Mucosa of descending colon (tissue), 3 donors: ENCODE data around the gene SRSF7. TPM values are rescaled to one million over a fixed set of nuclear protein-coding genes. Genes with fewer than 3 reads are reported as not detected.

Experiments
- ATAC-seq: fragments of 200-7000 bp; cut with Tn5 transposase; one replicate; pipeline ENCODE4 v1.9.1; 2020; ENCODE audit warnings: mild to moderate bottlenecking, moderate library complexity
- DNase-seq, 3 donors: peaks; one replicate each; pipeline ENCODE4 v3.0.0-alpha.2; 2020
- H3K36me3 ChIP-seq: fragments of 200-600 bp; one replicate; pipeline ENCODE4 v1.8.0; 2021; ENCODE audit warnings: low read depth, mild to moderate bottlenecking
- H3K4me1 ChIP-seq: fragments of 200-600 bp; one replicate; pipeline ENCODE4 v1.8.0; 2021; ENCODE audit warnings: low read depth, mild to moderate bottlenecking
- H3K4me3 ChIP-seq: fragments of 200-600 bp; one replicate; pipeline ENCODE4 v1.8.0; 2021; ENCODE audit warnings: mild to moderate bottlenecking
- H3K9me3 ChIP-seq: fragments of 200-600 bp; one replicate; pipeline ENCODE4 v1.8.0; 2021; ENCODE audit warnings: mild to moderate bottlenecking
- intact Hi-C, 2 donors: fragments of 100-400 bp; cut with DNase I in 1 of 2; cut with micrococcal nuclease in 1 of 2; formaldehyde crosslinking; loops; one replicate each; pipeline versions ENCODE4 v1.11.0 to v1.11.1; 2022; cut with DNase I, micrococcal nuclease
- total RNA-seq, 3 donors: library from RNA; stranded (reverse); fragmentation: NEBNext Ultra II Directional in 2 of 3; extraction: Animal tissue kit (Norgen Biotek cat#: 25700) in 2 of 3; gene quantifications; one replicate each; pipeline versions ENCODE4 v1.2.1 to v1.2.4, GENCODE V29; 2021 to 2023
- TF ChIP-seq, protein P1 (sequence below): fragments of 200-600 bp; IDR thresholded peaks from one replicate; pipeline ENCODE4 v1.8.0; 2022; ENCODE audit warnings: antibody characterized with exemption, mild to moderate bottlenecking
- donor health status: DM: no; HTN: no; CAD: no; lungs with moderate emphysema.
- donor health status: DM: no; HTN: no; CAD: no.
- donor health status: DM: no; HTN: yes; CAD: no.

SRSF7 gene
- total RNA-seq, 3 donors from 2014 or later: 91.3 to 130 (median 113) TPM

DNA sequence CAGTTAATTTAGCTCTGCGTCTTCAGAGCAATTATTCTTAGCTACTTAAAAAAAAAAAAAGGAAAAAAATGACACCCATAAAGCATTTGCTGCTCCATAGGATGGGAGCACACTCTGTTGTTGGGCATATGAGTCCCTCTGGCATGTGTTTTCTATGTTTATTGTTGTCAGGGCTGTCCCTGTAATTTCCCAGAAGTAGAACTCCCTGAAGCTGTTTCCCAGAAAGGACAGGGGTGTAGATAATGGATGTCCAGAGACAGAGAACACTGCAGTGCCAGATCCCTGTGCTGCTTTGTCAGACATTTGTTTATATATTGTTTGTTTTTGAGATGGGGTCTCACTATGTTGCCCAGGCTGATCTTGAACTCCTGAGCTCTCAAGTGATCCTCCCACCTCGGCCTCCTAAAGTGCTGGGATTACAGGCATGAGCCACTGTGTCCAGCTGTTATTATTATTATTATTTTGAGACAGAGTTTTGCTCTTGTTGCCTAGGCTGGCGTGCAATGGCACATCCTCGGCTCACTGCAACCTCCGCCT lies 52.6 kb downstream of the SRSF7 start:
- Histone ChIP-seq H3K4me3 (no peak overlapping the region), H3K36me3 (no peaks in the 10 kb centered on the region), H3K4me1 (peaks cover 14% of the 10 kb centered on the region), H3K9me3 (no peaks in the 10 kb centered on the region)
- intact Hi-C loops: no loop called here
- TF ChIP-seq, protein P1, sequence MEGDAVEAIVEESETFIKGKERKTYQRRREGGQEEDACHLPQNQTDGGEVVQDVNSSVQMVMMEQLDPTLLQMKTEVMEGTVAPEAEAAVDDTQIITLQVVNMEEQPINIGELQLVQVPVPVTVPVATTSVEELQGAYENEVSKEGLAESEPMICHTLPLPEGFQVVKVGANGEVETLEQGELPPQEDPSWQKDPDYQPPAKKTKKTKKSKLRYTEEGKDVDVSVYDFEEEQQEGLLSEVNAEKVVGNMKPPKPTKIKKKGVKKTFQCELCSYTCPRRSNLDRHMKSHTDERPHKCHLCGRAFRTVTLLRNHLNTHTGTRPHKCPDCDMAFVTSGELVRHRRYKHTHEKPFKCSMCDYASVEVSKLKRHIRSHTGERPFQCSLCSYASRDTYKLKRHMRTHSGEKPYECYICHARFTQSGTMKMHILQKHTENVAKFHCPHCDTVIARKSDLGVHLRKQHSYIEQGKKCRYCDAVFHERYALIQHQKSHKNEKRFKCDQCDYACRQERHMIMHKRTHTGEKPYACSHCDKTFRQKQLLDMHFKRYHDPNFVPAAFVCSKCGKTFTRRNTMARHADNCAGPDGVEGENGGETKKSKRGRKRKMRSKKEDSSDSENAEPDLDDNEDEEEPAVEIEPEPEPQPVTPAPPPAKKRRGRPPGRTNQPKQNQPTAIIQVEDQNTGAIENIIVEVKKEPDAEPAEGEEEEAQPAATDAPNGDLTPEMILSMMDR: no peak
- DNase-seq: no peak
- no peak for ATAC-seq

DNA sequence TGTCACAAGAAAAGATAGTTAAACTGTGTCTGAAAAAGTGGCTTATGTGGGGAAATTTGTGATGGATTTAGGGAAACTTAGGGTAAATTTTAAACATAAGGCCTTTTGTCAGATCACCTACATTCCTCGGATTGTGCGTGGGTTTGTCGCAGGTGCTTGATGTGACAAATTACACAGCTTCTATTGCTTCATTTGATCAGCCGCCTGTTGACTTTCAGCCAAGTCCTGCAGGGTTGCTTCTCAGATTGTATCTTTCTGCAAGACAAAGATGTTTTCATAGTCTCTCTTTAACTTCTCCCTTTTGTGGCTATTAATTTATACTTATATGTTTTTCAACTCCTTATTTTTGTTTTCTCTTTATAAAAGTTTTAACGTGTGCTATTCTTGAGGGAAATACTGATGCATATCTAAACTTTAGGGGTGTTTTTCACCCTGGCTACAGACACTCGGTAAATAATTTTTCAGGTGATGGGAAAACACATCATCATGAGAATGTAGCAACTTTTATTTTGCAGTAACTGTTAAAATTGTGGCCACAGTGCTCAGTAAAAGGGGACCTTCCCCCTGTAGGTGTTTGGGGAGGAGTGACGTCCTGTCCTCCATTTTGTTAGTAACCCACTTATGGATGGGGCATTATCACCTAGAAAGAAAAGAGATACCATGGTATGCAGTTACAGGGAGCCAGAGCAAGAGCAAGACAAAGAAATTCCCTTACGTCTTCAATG lies 53.9 kb downstream of the SRSF7 start:
- TF ChIP-seq, protein P1: no peak
- intact Hi-C loops: no loop called here
- H3K36me3 ChIP-seq: no peaks in the 10 kb centered on the region
- no peak for ATAC-seq
- H3K9me3 ChIP-seq: no peaks in the 10 kb centered on the region
- peak in 1 of 3 donors; percentile 40 for DNase-seq
- H3K4me3 ChIP-seq: no peak overlapping the region
- peaks cover 14% of the 10 kb centered on the region for H3K4me1 ChIP-seq

Other genes with a start within 250 kb of the SRSF7 start
- 10 to 100 TPM; 45.5 to 68.2 (median 49.6) TPM for gene HNRNPLL, start 148.4 kb downstream of the SRSF7 start, total RNA-seq
- gene GALM, start 85.2 kb downstream of the SRSF7 start, total RNA-seq: 10 to 100 TPM; 27.0 to 62.7 (median 58.0) TPM
- 10 to 100 TPM in 1 of 3 donors, 1 to 10 TPM in 2; 6.4 to 11.5 (median 7.5) TPM for gene GEMIN6, start 26.8 kb upstream of the SRSF7 start, total RNA-seq
- 10 to 100 TPM; 10.4 to 17.3 (median 10.5) TPM for gene DHX57, start 124.6 kb upstream of the SRSF7 start, total RNA-seq
- 10 to 100 TPM in 2 of 3 donors, 1 to 10 TPM in 1; 8.0 to 12.1 (median 11.3) TPM for gene MORN2, start 124.6 kb upstream of the SRSF7 start, total RNA-seq
- 1 to 10 TPM in 1 of 3 donors, under 1 TPM in 2; 0.10 to 1.5 (median 0.29) TPM for gene ARHGEF33, start 138.5 kb upstream of the SRSF7 start, total RNA-seq